OCI-LY7 (cell line): ENCODE measurements around the gene CCL13. TPM values are rescaled to one million over a fixed set of nuclear protein-coding genes. Genes with fewer than 3 reads are reported as not detected.
A peak's percentile ranks its signal among the peaks of the same experiment; 100 is the strongest.

Experiments
- BruUV-seq: library from RNA; stranded (reverse); fragments of 400-500 nt; replicated peaks from 2 replicates; lab custom pipeline; 2021; lab: Mats Ljungman, UMichigan
- CTCF ChIA-PET: fragments of 300-600 bp; sonication (Branson Sonifier 250); formaldehyde crosslinking; loops from one replicate; lab custom pipeline; 2022; ENCODE audit warnings: antibody characterized with exemption; ENCODE audit not compliant: unreplicated experiment; lab: Charles Lee
- POLR2A ChIA-PET: fragments of 300-600 bp; sonication (Branson Sonifier 250); formaldehyde crosslinking; loops from one replicate; lab custom pipeline; 2022; ENCODE audit warnings: antibody characterized with exemption; lab: Charles Lee
- DNase-seq: peaks from one replicate; pipeline ENCODE4 v3.0.0-alpha.2; 2015; ENCODE audit warnings: low spot score
- H2AFZ ChIP-seq: fragments of 200-600 bp; sonication (generic), shearing (Covaris generic); 2 replicates; pipeline ENCODE4 v1.6.1; 2014; ENCODE audit warnings: mild to moderate bottlenecking, antibody characterized with exemption, low read length, moderate library complexity
- H3K27ac ChIP-seq: fragments of 200-600 bp; sonication (generic); 2 replicates; pipeline ENCODE4 v1.5.1; 2014; ENCODE audit warnings: mixed run types, low read depth, mild to moderate bottlenecking, moderate library complexity, low read length, inconsistent platforms; ENCODE audit not compliant: poor library complexity, severe bottlenecking
- H3K36me3 ChIP-seq: fragments of 200-600 bp; sonication (generic); 2 replicates; pipeline ENCODE4 v1.6.1; 2014; ENCODE audit warnings: mild to moderate bottlenecking, antibody characterized with exemption, low read length, moderate library complexity, mixed read lengths; ENCODE audit not compliant: insufficient read depth
- H3K4me1 ChIP-seq: fragments of 200-600 bp; sonication (generic); 2 replicates; pipeline ENCODE4 v1.5.1; 2014; ENCODE audit warnings: mild to moderate bottlenecking, low read length; ENCODE audit not compliant: insufficient read depth, poor library complexity, severe bottlenecking
- H3K4me2 ChIP-seq: fragments of 200-600 bp; sonication (generic); 2 replicates; pipeline ENCODE4 v1.6.1; 2014; ENCODE audit warnings: mild to moderate bottlenecking, low read length
- H3K4me3 ChIP-seq: fragments of 200-600 bp; sonication (generic); 2 replicates; pipeline ENCODE4 v1.5.1; 2014; ENCODE audit warnings: mild to moderate bottlenecking, low read depth, low read length; ENCODE audit not compliant: poor library complexity, severe bottlenecking
- H3K79me2 ChIP-seq: fragments of 200-600 bp; sonication (generic); 2 replicates; pipeline ENCODE4 v1.6.1; 2016; ENCODE audit warnings: low read depth, mild to moderate bottlenecking, low read length, moderate library complexity, mixed read lengths; ENCODE audit not compliant: insufficient read depth
- H3K9me2 ChIP-seq: fragments of 200-600 bp; sonication (generic); 2 replicates; pipeline ENCODE4 v1.6.1; 2016; ENCODE audit warnings: mild to moderate bottlenecking, low read length, mixed read lengths; ENCODE audit not compliant: insufficient read depth
- H3K9me3 ChIP-seq: fragments of 200-600 bp; sonication (generic); 2 replicates; pipeline ENCODE4 v1.6.1; 2014; ENCODE audit warnings: mild to moderate bottlenecking, mixed run types, low read length, mixed read lengths
- H4K20me1 ChIP-seq: fragments of 200-600 bp; sonication (generic); 2 replicates; pipeline ENCODE4 v1.6.1; 2014; ENCODE audit warnings: mild to moderate bottlenecking, antibody characterized with exemption, low read length, moderate library complexity, mixed read lengths; ENCODE audit not compliant: insufficient read depth
- EZH2phosphoT487 ChIP-seq: fragments of 200-600 bp; sonication (generic); IDR thresholded peaks from 2 replicates; pipeline ENCODE4 v1.6.1; 2018; ENCODE audit warnings: low read depth, borderline replicate concordance, mild to moderate bottlenecking, mixed run types, antibody characterized with exemption, low read length, moderate library complexity, mixed read lengths
- intact Hi-C: fragments of 100-400 bp; cut with micrococcal nuclease; formaldehyde crosslinking; loops from one replicate; pipeline ENCODE4 v1.10.0; 2022; ENCODE audit not compliant: unreplicated experiment
- total RNA-seq, 2 experiments: library from RNA; depleted of rRNA in 1 of 2; stranded (reverse); fragments of >200 nt in 1 of 2; shearing (Covaris generic) in 1 of 2; gene quantifications; 2 replicates each; pipeline ENCODE4 v1.2.3, GENCODE V29; 2014 to 2022
- TF ChIP-seq, protein P1 (sequence below): fragments of 200-600 bp; sonication (generic); conservative IDR thresholded peaks from 2 replicates; pipeline ENCODE4 v1.5.1; 2014; ENCODE audit warnings: mild to moderate bottlenecking, antibody characterized with exemption, low read length, moderate library complexity, mixed read lengths

CCL13 gene
- total RNA-seq, 2 experiments from 2014 or later: not detected

DNA sequence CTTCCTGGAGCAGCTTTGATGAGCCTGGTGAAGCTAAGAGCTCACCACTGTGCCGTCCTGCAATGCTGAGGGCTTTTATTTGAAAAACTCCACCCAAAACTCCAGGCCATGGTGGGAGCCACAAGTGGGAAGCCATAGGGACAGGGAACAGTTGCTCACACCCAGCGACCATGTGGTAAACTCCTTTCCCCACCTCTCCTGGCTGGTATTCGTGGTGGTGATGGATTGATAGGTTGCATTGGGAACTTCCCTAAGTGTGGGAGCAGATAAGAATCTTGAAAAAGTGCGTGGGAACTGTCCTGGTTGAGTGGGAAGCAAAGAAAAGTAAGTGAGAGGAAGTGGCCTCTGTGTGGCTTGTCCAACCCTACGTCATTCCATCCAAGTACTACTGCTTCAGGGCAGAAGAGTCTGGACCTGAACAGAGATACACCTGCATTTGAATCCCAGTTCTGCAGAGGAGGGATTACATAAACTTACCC lies 6.9 kb downstream of the CCL13 start, which contains the start of gene CCL1:
Gene CCL1, minus strand, starts transcription at position 51 of the 479 bp plus-strand sequence. CDS start 72 bp downstream, outside the sequence.
- TF ChIP-seq, protein P1, sequence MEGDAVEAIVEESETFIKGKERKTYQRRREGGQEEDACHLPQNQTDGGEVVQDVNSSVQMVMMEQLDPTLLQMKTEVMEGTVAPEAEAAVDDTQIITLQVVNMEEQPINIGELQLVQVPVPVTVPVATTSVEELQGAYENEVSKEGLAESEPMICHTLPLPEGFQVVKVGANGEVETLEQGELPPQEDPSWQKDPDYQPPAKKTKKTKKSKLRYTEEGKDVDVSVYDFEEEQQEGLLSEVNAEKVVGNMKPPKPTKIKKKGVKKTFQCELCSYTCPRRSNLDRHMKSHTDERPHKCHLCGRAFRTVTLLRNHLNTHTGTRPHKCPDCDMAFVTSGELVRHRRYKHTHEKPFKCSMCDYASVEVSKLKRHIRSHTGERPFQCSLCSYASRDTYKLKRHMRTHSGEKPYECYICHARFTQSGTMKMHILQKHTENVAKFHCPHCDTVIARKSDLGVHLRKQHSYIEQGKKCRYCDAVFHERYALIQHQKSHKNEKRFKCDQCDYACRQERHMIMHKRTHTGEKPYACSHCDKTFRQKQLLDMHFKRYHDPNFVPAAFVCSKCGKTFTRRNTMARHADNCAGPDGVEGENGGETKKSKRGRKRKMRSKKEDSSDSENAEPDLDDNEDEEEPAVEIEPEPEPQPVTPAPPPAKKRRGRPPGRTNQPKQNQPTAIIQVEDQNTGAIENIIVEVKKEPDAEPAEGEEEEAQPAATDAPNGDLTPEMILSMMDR: no peak
- no peak for TF ChIP-seq EZH2phosphoT487
- H2AFZ ChIP-seq: peak within 1 kb of the TSS; percentile 73
- CTCF ChIA-PET: interaction anchor here (0.6 to 2.2 kb wide), 3 partner anchors 15 to 35 kb away, joined by 3 to 6 read pairs (median 5); no protein-coding TSS in a partner anchor
- peak within 1 kb of the TSS; percentile 80 for H3K4me2 ChIP-seq
- H3K27ac ChIP-seq: peak within 1 kb of the TSS; percentile 98
- intact Hi-C loops: loop anchor here (5.0 to 10.0 kb wide), 2 partner anchors 111 to 472 kb away; no protein-coding TSS in a partner anchor
- no peaks in the 10 kb centered on the region for H4K20me1 ChIP-seq
- no peaks in the 10 kb centered on the region for H3K36me3 ChIP-seq
- H3K79me2 ChIP-seq: no peaks in the 10 kb centered on the region
- H3K9me2 ChIP-seq: no peaks in the 10 kb centered on the region
- 0 out of 2 replicates have a peak, but pooled peaks cover 4% of the 10 kb centered on the region for H3K9me3 ChIP-seq
- no peak for DNase-seq
- peaks cover 79% of the 10 kb centered on the region for H3K4me1 ChIP-seq
- POLR2A ChIA-PET: interaction anchor here (1.6 kb wide), 1 partner anchor 8 kb away, joined by 7 read pairs; no protein-coding TSS in a partner anchor
- BruUV-seq: no TSS peak
- H3K4me3 ChIP-seq: peak within 1 kb of the TSS; percentile 17

DNA sequence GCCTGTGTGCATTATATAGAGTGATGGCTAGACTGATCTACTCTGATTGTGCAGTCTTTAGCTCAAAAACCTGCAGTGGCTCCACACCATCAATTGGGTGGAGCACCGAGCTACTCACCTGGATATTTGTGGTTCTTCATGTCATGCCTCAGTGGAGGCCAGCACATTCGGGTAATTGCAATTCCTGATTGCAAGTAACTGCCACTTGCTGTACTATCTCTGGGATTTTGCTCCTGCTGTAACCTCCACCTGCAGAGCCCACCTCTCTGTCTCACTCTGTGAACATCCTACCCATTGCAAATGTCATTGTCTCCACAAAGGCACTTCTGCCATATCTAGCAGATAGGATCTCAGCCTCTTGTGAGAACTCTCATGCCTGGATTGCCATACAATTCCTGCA lies 8.5 kb downstream of the CCL13 start:
- H3K79me2 ChIP-seq: no peaks in the 10 kb centered on the region
- no peak for TF ChIP-seq EZH2phosphoT487
- TF ChIP-seq, protein P1: 0 out of 2 replicates have a peak, but pooled peaks have one; percentile 22
- H3K9me2 ChIP-seq: no peaks in the 10 kb centered on the region
- 0 out of 2 replicates have a peak, but pooled peaks cover 4% of the 10 kb centered on the region for H3K9me3 ChIP-seq
- no TSS peak for BruUV-seq
- ChIA-PET CTCF (interaction anchor here (0.6 to 1.1 kb wide), 5 partner anchors 8 to 164 kb away, joined by 3 read pairs; no protein-coding TSS in a partner anchor), POLR2A (interaction anchor here (0.7 to 1.6 kb wide), 3 partner anchors 13 to 35 kb away, joined by 3 to 9 read pairs (median 4); no protein-coding TSS in a partner anchor)
- peak; percentile 90 for DNase-seq
- H3K27ac ChIP-seq: peak overlapping the region; percentile 98
- H3K4me3 ChIP-seq: peak overlapping the region; percentile 52
- peak overlapping the region; percentile 80 for H3K4me2 ChIP-seq
- H4K20me1 ChIP-seq: no peaks in the 10 kb centered on the region
- no peak overlapping the region; the same call in 1 of the 2 replicates for H2AFZ ChIP-seq
- H3K36me3 ChIP-seq: no peaks in the 10 kb centered on the region
- peaks cover 94% of the 10 kb centered on the region for H3K4me1 ChIP-seq
- intact Hi-C loops: loop anchor here (2.0 to 10.0 kb wide), 3 partner anchors 14 to 470 kb away; no protein-coding TSS in a partner anchor

DNA sequence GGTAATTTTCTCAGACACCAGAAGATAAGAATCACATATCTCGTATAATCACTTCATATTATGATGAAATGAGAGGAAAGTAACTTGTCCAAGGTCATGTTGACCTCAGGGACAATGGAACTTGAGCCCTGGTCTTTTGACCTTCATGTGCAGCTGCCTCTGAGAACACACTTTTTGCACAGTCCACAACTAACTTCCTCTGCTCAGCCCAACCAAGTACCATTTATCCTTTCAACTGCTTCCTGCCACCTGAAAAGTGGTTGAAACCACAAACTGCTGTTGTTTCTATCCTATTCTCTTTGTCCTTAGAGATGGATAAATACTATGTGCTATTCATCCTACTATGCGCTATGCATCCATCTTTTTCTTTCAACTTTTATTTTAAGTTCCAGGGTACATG lies 9.1 kb downstream of the CCL13 start:
- peak; percentile 94 for DNase-seq
- Histone ChIP-seq H3K4me2 (peak overlapping the region; percentile 80), H3K4me1 (peaks cover 99% of the 10 kb centered on the region), H3K9me3 (0 out of 2 replicates have a peak, but pooled peaks cover 4% of the 10 kb centered on the region), H3K27ac (peak overlapping the region; percentile 98), H3K36me3 (no peaks in the 10 kb centered on the region), H3K4me3 (peak overlapping the region; percentile 52), H3K79me2 (no peaks in the 10 kb centered on the region), H2AFZ (no peak overlapping the region; the same call in 1 of the 2 replicates), H4K20me1 (no peaks in the 10 kb centered on the region), H3K9me2 (no peaks in the 10 kb centered on the region)
- ChIA-PET CTCF (no interaction called here), POLR2A (no interaction called here)
- intact Hi-C loops: loop anchor here (2.0 to 10.0 kb wide), 2 partner anchors 13 to 469 kb away; no protein-coding TSS in a partner anchor
- TF ChIP-seq EZH2phosphoT487: no peak
- TF ChIP-seq, protein P1: no peak
- no TSS peak for BruUV-seq
